GM21390 (cell line): ENCODE measurements around the gene CD59.
"Not testable (repeated sequence)": the region's sequence is repeated elsewhere in the genome, so short reads cannot be mapped to it uniquely, and the experiment has no call there.

Experiments
- ATAC-seq: cut with Tn5 transposase; IDR thresholded peaks from one replicate; pipeline ENCODE4 v1.9.1; 2021; ENCODE audit not compliant: unreplicated experiment

The CD59 gene

DNA sequence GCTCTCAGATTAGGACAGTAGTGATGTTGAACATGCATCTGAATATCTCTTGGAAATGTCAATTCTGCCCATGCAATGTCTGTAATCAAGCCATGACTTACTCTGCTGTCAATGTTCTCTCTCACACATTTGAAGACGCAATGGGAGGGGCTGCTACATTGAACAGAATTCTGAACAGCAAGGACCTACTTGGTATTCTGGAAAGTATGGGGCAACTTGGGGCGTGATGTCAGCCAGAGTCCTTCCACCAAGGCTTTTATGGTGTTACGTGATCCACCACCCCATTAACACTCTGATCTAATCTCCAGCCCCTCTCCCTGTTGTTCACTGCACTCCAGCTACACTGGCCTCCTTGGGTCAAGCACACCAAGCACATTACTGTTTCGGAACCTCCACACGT lies 7.1 kb upstream of the CD59 start:
- ATAC-seq: no peak

DNA sequence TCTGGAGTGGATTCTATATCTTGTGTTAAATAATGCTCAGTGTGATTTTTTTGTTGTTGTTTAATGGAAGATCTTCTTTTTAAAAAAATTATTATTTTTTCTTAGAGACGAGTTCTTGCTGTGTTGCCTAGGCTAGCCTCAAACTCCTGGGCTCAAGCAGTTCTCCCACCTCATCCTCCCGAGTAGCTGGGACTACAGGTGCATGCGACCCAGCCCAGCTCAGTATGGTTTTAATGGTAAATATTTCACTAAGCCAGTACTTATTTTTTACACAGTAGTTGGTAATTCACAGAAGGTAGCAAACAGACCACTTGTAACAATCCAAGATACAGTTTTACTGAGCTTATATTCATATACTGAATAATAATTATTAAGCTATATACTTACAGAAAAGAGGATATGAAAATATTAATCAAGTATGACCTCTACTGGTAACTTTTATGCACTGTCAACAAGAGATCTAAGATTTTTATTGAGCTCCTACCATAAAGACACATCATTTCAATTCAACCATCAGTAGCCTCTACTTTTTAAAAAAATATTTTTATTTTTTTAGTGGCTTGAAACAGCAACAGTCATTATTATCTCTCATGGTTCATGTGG lies 6.1 kb upstream of the CD59 start:
- ATAC-seq: no peak

GRCh38 chr11:33741806-33742205 lies 5.6 kb upstream of the CD59 start:
- ATAC-seq: no peak

DNA sequence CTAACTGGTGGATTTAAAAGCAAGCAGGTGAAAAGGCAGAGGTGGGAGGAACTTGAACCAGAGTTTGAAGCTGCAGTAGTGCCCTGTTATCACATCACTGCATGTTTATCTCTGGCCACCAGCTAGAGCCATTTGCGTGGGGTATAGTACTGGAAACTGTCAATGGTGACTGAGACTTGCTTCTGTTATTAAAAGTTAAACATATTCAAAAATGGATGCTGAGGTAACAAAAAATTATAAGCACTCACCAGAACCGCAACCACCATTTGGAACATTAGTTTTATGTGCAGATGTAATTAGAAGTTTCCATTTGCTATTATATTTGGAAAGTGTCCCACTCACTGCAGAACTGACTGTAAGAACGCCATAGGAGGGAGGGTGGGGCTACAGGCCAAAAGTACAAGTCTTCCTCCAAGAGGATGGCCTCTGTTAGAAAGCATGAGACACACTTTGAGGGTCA lies 1.2 kb upstream of the CD59 start:
- ATAC-seq: no peak

GRCh38 chr11:33735271-33736147 lies 714 bp downstream of the CD59 start:
- ATAC-seq: peak; percentile 50

DNA sequence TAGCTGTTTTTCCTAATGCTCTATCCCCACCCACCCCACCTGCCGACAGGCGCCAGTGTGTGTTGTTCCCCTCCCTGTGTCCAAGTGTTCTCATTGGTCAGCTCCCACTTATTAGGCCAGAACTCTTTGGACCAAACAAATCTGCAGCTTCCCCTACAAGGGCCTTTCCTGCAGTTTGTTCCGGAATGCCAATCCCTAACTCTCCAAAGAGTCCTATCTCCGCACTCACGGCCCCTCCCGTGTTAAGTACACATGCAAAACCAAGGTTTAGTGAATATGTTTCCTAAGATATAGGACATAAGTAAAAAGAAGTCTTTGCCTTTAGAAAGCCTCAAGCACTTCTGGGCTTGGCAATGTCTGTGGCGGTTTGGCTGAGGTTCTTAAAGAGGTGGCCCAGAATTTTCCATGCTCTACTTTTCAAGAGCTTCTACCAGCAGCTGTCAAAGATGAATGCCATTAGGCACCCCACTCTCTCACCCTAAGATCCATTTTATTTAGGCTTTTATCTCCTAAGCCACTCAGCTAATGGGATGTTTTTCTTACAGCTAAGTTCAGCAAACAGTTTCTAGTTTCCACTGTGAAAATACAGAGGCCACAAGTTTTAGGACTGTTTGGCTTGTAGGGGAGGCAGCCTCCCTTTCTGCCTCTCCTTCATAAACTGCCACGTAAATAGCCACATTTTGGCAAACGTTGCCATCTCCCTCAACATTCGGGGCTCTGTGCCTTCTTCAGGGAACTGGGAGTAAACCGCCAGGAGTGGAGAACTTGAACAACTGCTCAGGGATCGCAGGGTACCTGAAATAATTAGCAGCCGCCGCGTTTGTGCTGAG lies 1.6 kb downstream of the CD59 start:
- ATAC-seq: no peak

DNA sequence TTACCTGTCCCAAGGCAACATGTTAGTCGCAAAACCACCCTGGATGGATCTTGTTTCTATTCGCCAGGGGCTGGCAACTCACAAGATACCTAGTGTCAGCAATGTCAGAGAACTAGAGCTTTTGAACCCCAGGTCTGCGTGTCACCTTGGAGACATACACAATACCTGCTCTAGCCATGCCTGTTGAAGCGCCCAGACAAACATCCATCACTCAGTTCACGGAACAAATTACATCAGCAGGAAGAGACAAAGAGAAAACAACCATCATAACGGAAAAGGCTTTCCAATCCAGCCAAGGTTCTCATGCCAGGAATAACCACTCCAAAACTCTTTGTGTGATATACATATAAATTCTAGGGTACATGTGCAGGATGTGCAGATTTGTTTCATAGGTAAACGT lies 2.2 kb downstream of the CD59 start:
- ATAC-seq: no peak

- no peak for ATAC-seq
Measured at GRCh38 chr11:33731723-33732531, 4.3 kb downstream of the CD59 start.

- no peak for ATAC-seq
Measured at GRCh38 chr11:33730716-33731115, 5.5 kb downstream of the CD59 start.

GRCh38 chr11:33729072-33729664 lies 7.1 kb downstream of the CD59 start:
- ATAC-seq: not testable (repeated sequence)

DNA sequence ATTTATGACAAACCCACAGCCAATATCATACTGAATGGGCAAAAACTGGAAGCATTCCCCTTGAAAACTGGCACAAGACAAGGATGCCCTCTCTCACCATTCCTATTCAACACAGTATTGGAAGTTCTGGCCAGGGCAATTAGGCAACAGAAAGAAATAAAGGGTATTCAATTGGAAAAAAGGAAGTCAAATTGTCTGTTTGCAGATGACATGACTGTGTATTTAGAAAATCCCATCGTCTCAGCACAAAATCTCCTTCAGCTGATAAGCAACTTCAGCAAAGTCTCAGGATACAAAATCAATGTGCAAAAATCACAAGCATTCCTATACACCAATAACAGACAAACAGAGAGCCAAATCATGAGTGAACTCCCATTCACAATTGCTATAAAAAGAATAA lies 8.7 kb downstream of the CD59 start:
- ATAC-seq: not testable (repeated sequence)

- no peak for ATAC-seq
Measured at GRCh38 chr11:33725496-33725895, 10.7 kb downstream of the CD59 start.

- no peak for ATAC-seq
Measured at GRCh38 chr11:33724644-33725035, 11.6 kb downstream of the CD59 start.

- ATAC-seq: peak; percentile 22
Measured at GRCh38 chr11:33723238-33723881, 12.9 kb downstream of the CD59 start.

DNA sequence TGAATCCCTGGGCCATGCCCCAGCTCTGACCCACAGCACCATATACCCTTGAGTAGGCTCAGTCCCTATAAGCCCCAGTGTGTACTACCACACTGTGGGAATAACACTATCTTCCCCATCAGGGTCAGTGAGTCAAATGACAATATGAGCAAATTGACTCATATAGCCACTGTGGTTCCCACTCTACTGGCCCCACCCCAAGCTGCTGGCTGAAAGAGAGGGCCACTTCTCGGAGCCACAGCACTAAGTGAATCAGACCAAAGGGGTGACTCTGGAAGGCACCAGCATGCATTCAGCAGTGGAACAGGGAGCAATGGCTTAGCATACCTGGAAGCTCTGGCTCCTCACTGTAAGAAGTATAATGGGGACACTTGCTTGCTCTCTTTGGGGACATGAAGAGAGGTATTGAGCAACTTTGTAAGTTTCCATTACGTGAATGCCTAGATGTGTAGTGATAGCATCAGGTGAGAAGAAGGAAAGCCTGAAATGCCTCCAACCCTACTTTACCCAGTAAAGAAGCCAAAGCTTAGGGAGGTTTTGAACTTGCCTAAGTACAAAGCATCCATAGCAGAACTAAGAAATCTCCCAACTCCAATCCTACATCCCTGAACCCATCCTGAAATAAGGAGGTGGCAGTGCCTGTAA lies 13.5 kb downstream of the CD59 start:
- peak; percentile 71 for ATAC-seq

DNA sequence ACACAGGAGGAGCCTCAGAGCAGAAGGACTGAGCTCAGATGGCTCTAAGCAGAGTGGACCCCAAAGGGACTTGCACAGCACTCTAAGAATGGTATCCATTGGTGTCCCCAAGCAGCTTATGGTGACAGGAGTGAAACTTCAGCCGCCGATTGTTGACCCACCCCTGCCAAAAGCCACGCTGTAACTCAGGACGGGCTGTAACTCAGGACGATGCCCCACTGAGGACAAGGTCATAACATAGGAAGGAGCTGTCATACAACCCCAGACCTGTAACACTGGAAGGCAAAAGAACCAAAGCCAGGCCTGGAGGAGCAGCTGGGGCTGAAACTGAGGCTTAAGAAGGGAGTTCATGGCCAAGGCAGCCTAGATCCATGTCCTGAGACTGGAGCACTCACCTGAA lies 14.2 kb downstream of the CD59 start:
- ATAC-seq: no peak

GRCh38 chr11:33721426-33721825 lies 14.8 kb downstream of the CD59 start:
- no peak for ATAC-seq

GRCh38 chr11:33719587-33719986 lies 16.6 kb downstream of the CD59 start:
- ATAC-seq: no peak

DNA sequence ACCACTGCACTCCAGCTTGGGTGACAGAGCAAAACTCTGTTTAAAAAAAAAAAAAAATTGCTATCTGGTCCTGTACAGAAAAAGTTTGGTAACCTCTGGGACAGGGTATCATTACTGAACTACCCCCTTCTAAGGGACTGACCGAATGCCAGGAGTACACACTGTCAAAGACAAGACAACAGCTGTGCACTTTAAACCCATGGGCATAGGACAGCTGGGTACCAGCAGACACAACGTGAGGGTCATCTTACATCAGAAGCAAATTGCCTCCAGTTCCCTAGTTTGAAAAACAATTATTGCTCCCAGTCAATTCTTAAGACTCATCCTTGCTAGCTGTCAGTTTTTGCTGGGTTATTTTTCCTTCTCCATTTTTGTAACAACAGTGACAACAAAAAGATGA lies 17.8 kb downstream of the CD59 start:
- ATAC-seq: no peak
